GM12892 (cell line): ENCODE measurements around the gene CX3CR1.

ENCODE experiments used
- POLR2A ChIP-seq: IDR thresholded peaks from 2 replicates; pipeline ENCODE4 v1.6.1; 2011; ENCODE audit warnings: low read depth, low read length, control low read depth
- POLR2AphosphoS5 ChIP-seq: IDR thresholded peaks from 2 replicates; pipeline ENCODE4 v1.6.1; 2011; ENCODE audit warnings: low read depth, low read length, control low read depth

GRCh38 chr3:39269528-39269927, 10.3 kb downstream of the CX3CR1 start:
- TF ChIP-seq POLR2A: no peak
- TF ChIP-seq POLR2AphosphoS5: no peak
